Measurements from ENCODE around the gene DCP1A.
"Not testable (repeated sequence)": the region's sequence is repeated elsewhere in the genome, so short reads cannot be mapped to it uniquely, and the experiment has no call there.

The DCP1A gene

GRCh38 chr3:53264718-53265117 is 82.6 kb downstream of the DCP1A start:
- DNase-seq (ENCODE audit: low spot score), result no peak

GRCh38 chr3:53263907-53264306 is 83.4 kb downstream of the DCP1A start:
- no peak for DNase-seq (ENCODE audit: low spot score)

GRCh38 chr3:53261712-53262111 is 85.6 kb downstream of the DCP1A start:
- DNase-seq (ENCODE audit: low spot score), result no peak

DNA sequence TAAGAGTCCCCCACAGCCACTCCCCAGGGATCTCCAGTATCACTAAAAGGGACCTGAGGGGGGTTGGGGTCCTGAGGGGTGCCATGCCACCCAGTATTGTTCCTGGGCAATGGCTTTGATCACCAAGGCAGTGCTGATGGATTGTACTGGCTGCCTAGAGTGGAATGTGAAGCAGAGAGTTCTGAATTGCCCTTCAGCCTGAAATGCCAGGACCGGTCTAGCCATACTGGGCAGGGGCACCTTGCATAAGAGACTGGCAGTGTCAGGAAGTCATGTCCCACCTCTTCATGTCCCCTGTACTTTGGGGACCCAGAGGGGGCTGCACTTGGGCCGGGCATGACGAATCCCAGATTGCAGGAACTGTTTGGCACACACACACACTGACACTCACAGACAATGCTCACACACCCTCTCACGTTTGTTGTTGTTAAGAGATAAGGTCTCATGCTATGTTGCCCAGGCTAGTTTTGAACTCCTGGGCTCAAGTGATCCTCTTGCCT is 87.0 kb downstream of the DCP1A start:
- no peak for DNase-seq (ENCODE audit: low spot score)

DNA sequence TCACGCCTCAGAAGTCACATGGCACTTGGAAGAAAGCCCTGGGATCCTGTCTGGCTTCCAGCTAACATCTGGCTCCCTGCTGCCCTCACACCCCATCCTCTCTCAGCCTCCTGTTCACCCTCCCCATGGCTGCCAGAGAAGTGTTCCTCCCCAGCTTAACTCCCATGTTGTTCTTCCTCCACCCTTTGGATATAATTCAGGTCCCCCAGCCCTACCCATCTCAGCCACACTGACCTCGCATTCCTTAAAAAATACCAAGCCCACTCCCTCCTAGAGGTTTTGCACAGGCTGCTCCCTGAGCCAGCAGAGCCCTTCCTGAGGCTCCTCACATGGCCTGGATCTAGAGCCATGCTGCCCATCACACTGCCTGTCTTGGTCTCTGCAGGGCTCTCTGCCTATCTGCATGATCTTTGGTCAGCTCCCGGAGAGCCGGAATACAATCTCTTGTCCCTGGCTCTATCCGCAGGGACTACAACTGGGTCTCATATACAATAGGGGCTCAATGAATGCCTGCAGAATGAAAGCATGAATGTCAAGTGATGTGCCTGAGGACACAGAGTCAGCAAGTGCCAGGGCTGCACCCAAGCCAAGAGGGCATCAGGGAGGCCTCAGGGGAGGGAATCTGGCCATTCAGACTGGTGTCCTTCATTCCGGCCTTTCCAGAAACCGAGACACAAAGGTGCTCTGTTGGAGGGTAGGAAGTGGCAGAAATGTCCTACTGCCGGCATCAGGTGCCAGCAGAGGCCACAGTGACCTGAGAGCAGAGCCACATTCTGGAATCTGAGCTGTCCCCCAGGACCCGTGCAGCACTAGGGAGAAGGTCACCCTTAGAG is 87.7 kb downstream of the DCP1A start:
- DNase-seq (ENCODE audit: low spot score), result no peak

DNA sequence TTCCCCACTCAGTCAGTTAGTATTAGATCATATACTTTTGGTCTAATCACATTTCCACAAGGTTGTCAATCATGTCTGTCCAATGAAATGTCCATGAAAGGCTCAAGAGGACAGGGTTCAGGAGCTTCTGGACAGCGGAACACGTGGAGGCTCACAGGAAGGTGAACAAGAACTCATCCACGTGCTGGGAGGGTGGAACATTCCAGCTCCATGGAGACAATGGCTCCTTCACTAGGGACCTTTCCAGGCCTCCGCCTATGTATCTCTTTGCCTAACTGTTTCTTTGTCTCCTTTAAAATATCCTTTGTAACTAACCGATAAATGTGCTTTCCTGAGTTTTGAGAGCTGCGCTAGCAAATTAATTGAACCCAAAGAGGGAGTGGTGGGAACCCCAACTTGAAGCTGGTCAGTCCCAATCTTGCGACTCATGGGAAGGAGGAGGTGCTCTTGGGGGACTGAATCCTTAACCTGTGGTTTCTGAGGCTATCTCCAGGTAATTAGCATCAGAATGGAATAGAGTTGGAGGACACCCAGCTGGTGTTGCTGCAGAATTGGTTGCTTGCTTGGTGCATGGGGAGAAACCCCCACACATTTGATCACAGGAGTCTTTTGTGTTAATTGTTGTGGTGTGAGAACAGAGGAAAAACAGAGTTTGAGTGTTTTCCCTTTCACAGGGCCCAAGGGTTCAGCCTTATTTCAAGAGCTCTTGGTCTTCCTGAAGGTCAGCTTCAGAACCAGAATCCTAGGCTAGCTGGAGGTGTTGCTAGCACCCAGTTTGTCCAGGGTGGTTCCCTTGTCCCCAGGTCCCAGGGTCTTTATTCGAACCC is 88.5 kb downstream of the DCP1A start:
- DNase-seq (ENCODE audit: low spot score), result no peak

DNA sequence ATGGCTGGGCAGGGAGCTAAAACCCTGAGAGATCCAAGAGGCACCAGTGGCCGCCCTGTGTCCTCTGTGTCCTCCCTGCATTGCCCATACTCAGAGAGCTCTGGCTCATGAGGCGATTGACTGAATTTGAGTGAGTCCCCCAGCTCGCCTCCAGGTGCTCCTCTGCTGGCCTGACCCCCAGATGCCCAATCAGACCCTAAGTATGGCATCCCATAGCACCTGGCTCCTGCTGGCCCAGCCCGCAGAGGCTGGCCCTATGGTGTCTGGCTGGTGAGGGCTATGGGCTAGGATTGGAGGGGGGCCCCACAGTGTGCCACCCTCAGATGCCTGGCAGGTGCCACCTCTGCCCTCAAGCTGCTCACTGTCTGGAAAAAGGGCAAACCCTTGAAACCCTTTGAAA is 89.9 kb downstream of the DCP1A start:
- DNase-seq (ENCODE audit: low spot score), result no peak

DNA sequence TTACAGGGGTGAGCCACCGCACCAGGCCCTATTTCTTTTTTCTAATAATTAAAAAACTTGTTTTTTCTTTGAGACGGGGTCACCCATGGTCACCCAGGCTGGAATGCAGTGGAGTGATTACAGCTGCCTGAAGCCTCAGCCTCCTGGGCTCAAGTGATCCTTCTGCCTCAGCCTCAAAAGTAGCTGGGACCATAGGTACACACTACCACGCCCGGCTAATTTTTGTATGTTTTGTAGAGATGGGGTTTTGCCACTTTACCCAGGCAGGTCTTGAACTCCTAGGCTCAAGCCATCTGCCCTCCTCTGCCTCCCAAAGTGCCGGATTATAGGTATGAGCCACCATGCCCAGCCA is 90.7 kb downstream of the DCP1A start:
- no peak for DNase-seq (ENCODE audit: low spot score)

DNA sequence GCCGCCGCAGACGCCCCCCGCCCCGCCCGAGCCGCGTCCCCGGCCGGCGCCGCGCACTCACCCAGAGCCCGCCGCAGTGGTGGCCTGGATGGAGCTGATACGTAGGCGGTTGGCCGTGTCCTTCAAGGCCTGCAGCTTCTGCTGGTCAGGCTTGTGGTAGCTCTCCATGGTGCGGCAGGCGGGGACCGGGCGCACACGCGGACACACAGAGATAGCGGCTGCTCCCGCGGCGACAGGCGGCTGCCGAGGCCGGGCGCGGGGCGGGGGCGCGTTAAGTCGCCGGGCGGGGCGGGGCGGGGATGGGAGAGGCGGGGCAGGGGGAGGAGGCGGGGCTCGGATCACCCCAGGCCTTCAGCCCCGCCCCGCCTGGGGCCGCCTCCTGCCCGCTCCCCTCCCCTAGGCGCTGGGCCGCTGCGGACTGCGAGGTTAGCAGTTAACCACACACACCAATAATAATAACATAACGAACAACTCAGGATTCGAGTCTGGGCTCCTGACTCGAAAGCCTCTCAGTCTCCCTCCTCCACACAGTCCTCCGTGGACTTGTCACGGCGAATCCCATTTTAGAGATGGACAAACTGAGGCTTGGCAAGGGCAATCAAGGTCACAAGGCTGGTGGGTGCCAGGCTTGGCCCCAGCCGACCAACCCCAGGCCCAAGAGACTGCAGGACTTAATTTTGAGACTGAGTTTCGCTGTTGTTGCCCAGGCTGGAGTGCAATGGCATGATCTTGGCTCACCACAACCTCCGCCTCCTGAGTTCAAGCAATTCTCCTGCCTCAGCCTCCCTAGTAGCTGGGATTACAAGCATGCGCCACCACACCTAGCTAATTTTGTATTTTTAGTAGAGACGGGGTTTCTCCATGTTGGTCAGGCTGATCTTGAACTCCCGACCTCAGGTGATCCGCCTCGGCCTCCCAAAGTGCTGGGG is 91.3 kb downstream of the DCP1A start, which contains the start of gene TKT:
Gene TKT (minus strand): TSS at position 248 of the 929 bp plus-strand sequence. CDS start 80 bp downstream, at position 168.
- DNase-seq (ENCODE audit: low spot score), result peak; percentile 84

DNA sequence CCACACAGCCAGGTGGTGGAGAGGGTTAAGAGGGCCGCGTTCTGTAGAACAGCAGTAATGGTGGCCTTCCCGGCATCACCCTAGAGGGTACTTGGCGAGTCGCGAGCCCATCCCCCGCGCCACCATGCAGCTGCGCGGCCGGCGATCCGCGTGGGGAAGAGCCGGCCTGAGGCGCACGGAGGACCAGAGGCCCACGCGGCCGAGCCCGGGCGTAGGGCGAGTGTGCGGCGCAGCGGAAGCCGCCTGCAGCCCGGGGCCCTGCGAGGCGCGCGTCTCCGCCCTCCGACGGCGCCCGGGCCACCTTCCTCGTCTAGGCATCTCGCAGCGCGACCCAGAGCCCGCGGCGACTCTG is 91.9 kb downstream of the DCP1A start:
- no peak for DNase-seq (ENCODE audit: low spot score)

GRCh38 chr3:53254509-53255422 is 92.6 kb downstream of the DCP1A start:
- DNase-seq (ENCODE audit: low spot score), result peak; percentile 50

GRCh38 chr3:53253707-53254508 is 93.4 kb downstream of the DCP1A start:
- no peak for DNase-seq (ENCODE audit: low spot score)

DNA sequence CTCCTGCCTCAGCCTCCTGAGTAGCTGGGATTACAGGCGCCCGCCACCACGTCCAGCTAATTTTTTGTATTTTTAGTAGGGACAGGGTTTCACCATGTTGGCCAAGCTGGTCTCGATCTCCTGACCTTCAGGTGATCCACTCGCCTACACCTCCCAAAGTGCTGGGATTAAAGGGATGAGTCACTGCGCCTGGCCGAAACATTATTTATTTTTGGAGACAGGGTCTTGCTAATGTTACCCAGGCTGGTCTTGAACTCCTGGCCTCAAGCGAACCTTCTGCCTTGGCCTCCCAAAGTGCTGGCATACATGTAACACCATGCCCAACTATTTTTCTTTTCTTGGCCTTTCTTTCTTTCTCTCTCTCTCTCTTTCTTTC is 94.4 kb downstream of the DCP1A start:
- not testable (repeated sequence) for DNase-seq (ENCODE audit: low spot score)

GRCh38 chr3:53252096-53252946 is 95.0 kb downstream of the DCP1A start:
- DNase-seq (ENCODE audit: low spot score), result no peak

- DNase-seq (ENCODE audit: low spot score), result no peak
Measured at GRCh38 chr3:53250881-53251605, 96.3 kb downstream of the DCP1A start.

DNA sequence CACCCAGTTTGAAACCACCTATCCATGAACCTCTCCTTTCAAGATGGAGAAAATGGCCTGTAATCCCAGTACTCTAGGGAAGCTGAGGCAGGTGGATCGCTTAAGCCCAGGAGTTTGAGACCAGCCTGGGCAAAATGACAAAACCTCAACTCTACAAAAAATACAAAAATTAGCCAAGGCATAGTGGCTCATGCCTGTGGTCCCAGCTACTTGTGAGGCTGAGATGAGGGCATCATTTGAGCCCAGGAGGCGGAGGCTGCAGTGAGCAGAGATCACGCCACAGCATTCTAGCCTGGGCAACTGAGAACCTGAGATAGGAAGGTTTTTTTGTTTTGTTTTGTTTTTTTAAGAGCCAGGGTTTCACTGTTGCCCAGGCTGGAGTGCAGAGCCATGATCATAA is 96.9 kb downstream of the DCP1A start:
- DNase-seq (ENCODE audit: low spot score), result no peak

DNA sequence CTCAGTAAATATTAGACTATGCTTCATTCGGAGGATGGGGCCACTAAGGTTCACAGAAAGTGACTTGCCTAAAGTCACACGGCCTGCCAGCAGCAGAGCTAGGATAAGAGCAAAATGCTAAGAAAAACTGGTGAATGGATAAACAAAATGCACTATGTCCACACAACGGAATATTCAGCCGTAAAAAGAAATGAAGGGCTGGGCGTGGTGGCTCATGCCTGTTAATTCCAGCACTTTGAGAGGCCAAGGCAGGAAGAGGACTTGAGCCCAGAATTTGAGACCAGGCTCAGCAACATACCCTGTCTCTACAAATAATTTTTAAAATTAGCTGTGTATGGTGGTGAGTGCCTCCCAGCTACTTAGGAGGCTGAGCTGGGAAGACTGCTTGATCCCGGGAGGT is 99.2 kb downstream of the DCP1A start:
- no peak for DNase-seq (ENCODE audit: low spot score)

DNA sequence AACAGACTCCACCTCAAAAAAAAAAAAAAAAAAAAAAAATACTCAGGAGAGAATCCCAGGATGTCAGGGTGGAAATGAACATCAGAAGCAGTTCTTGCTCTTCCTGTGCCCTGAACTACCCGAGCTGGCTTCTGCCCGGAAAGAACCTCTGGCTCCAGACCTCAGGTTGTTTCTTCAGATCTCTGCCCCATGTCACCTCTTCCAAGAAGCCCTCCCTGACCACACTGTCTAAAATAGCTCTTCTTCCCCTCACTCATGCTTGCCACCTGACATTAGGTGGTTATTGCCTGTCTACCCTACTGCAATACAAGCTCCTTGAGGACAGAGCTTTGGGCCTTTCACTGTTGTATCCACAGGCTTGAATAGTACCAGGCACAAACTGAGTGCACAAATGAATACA is 99.7 kb downstream of the DCP1A start:
- no peak for DNase-seq (ENCODE audit: low spot score)

DNA sequence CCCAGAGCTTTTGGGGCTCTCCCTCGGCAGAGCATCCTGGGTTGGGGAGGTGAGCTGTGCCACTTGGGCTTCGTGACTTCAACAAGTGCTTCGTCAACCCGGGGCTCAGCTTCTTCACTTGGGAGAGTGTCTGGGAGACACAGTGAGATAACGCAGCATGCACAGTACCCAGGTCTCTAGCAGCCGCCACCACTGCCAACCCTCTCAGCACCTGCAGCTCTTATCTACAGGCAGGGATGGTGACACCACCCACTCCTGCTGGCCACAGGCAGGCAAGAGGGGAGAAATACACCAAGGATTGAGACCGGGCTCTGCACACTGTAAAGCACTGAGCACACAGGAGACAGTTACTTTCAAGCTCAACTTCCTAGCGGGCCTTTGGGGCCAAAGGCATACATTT is 103.1 kb downstream of the DCP1A start:
- no peak for DNase-seq (ENCODE audit: low spot score)
